Measurements from ENCODE around the gene GEMIN2.
A peak's percentile ranks its signal among the peaks of the same experiment; 100 is the strongest.
"Not testable (repeated sequence)": the region's sequence is repeated elsewhere in the genome, so short reads cannot be mapped to it uniquely, and the experiment has no call there.

The GEMIN2 gene

DNA sequence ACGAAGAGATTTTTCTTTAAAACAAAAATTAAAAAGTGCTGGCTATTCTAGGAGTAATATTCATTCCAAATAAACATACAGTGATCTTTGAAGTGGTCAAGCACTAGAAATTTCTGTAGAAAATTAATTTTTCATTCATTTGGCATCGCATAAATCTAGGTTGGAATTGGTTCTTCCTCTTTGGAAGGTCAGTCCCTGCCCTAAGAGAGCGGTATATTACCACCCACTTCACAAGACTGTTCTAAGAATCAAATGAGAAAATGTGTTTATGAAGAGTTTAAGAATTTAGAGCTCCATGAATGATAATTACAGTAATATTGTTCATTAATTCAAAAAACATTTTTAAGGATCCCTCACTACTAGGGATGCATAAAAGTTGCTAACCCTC is 444 bp upstream of the GEMIN2 start:
- DNase-seq, result no peak

DNA sequence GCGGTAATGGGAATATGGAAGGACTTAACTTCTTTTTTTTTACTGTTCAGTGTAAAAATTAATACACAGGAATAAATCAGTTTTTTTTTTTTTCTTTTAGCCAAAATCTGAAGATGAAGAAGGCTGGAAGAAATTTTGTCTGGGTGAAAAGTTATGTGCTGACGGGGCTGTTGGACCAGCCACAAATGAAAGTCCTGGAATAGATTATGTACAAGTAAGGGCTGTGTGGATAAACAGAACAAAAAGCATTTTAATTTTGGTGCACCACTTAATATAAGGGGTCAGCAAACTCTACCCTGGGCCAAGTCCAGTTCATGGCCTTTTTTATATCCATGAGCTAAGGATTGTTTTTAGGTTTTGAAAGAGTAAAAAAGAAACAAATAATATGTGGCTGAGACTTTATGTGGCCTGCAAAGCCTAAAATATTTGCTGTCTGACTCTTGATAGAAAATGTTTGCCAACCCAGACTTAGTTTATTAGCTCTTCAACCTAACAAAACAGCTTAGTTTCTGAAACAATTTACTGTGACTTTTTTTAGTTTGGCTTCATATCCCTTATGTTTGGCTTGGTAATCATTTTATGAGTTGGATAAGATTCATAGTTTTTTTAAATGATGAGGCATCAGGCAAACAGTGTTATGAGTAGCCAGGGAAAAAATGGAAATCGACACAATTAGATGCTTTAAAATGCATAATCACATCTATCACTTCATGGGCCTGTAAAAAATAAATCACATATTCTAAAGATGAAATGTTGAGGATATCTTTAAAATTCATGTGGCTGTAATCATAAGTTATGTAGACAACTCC is 8.4 kb downstream of the GEMIN2 start:
- DNase-seq, result no peak

DNA sequence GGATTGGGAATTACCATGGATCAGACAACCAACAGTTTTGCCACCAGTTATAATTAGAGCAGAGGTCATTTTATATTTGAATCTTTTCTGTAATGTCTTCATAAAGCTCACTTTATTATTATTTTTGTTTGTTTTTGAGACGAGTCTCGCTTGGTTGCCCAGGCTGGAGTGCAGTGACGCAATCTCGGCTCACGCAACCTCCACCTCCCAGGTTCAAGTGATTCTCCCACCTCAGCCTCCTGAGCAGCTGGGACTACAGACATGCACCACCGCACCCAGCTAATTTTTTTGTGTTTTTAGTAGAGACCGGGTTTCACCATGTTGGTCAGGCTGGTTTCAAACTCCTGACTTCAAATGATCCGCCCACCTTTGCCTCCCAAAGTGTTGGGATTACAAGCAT is 23.7 kb downstream of the GEMIN2 start:
- DNase-seq, result not testable (repeated sequence)

DNA sequence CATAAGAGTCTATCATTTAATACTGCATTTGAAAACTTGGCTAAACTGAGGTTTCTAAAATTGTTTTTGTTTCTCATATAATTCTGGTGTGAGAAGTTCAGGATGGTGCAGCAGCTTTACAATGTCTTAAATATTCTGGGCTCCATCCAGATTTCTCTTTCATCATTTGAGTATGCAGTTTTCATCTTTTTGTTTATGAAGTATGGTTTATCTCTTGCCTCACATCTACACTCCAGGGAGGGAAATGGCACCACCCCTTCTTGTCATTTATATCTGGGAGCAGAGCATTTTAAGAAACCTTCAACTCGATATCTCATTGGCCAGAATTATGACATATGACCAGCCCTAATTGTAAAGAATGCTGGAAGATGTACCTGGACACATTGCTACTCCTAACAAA is 24.3 kb downstream of the GEMIN2 start:
- no peak for DNase-seq

DNA sequence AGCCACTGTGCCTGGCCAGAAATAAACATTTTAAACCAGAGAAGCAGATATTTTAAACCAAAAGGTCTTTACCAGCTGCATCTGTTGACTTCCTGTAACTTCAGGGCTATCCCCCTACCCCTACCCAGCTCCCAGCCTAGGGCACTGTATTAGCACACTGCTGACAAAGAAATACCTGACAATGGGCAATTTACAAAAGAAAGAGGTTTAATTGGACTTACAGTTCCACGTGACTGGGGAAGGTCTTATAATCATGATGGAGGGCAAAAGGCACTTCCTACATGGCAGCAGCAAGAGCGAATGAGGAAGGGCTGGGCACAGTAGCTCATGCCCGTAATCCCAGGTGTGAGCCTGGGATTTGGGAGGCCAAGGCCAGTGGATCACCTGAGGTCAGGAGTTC is 26.0 kb downstream of the GEMIN2 start:
- no peak for DNase-seq

DNA sequence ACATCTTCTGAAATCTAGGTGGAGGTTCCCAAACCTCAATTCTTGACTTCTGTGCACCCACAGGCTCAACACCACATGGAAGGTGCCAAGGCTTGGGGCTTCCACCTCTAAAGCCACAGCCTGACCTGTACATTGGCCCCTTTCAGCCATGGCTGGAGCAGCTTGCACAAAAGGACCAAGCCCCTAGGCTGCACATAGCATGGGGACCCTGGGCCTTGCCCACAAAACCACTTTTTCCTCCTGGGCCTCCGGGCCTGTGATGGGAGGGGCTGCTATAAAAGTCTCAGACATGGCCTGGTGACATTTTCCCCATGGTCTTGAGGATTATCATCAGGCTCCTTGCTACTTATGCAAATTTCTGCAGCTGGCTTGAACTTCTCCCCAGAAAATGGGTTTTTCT is 27.5 kb downstream of the GEMIN2 start:
- DNase-seq, result not testable (repeated sequence)

DNA sequence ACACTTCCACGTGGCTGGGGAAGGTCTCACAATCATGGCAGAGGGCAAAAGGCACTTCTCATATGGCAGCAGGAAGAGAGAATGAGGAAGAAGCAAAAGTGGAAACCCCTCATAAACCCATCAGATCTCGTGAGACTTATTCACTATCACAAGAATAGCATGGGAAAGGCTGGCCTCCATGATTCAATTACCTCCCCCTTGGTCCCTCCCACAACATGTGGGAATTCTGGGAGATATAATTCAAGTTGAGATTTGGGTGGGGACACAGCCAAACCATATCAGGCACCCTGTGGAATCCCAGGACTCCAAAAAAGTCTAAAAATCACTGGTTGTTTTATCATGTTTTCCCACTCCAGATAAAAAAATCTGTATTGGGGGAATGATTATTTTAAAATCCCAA is 29.1 kb downstream of the GEMIN2 start:
- DNase-seq, result peak; percentile 5 to 18 (median 11)

DNA sequence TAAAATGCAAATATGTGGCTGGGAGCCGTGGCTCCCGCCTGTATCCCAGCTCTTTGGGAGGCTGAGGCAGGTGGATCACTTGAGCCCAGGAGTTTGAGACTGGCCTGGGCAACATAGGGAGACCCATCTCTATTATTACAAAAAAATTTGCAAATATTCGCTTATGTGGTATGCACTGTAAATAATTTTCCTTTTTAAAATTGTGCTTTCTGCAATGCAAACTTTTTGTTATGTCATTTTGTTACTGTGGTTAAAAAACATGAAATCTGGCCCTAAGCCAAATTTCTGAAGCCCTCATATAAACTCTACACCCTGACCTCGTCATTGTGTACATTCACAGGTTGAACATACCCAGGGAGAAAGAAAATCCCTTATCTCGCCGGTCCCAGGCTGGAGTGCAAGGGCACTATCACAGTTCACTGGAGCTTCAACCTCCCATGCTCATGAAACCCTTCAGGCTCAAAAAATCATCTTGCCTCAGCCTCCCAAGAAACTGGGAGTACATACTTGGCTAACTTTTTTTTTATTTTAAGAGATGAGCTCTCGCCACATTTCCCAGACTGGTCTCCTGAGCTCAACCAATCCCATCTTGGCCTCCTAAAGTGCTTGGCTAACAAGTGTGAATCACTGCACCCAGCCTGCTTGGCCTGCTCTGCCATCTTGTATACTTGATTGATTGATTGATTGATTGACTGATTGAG is 31.3 kb downstream of the GEMIN2 start:
- DNase-seq, result no peak

DNA sequence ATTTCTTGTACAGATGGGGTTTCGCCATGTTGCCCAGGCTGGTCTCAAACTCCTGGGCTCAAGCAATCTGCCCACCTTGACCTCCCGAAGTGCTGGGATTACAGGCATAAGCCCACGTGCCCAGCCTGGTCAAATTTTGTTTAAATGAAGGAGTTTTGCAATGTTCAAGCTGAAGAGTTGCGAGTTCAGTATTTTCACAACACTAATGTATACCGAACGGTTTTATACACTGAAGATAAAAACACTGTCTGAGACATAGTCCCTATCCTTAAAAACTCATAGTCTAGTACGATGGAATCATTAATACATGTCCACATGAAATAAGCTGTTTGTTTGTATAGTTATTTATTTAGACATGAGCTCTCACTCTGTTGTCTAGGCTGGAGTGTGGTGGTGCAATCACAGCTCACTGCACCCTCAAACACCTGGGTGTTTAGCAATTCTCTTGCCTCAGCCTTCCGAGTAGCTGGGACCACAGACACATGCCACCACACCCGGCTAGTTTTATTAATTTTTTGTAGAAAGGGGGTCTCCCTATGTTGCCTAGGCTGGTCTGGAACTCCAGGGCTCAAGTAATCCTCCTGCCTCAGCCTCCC is 40.6 kb downstream of the GEMIN2 start:
- no peak for DNase-seq

DNA sequence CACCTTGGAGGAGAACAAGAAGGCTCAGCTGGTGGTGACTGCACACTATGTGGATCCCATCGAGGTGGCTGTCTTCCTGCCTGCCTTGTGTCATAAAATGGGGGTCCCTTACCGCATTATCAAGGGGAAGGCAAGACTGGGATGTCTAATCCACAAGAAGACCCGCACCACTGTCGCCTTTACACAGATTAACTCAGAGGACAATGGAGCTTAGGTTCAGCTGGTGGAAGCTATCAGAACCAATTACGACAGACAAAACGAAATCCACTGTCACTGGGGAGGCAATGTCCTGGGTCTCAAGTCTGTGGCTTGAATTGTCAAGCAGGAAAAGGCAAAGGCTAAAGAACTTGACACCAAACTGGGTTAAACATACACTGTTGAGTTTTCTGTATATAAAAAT is 43.4 kb downstream of the GEMIN2 start:
- DNase-seq, result no peak

DNA sequence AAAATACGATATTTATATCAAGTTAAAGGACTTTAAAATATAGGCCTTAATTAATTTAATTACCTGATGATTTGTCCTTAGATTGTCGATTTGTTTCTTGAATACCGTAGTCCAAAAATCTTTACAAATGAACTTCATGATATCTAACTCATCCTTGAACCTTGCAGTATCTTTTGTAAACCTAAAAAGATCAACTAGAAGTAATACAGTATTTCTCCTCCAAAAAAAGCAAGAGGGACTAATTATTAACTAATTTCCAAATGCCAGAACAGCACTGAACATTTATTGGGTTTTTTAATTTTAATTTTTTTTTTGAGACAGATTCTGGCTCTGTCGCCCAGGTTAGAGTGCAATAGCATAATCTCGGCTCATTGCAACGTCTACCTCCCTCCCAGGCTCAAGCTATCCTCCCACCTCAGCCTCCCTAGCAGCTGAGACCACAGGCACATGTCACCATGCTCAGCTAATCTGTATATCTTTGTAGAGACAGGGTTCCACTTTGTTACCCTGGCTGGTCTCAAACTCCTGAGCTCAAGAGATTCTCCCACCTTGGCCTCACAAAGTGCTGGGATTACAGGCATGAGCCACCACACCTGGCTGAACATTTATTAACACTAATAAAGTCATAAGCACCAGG is 44.2 kb downstream of the GEMIN2 start:
- DNase-seq, result no peak

DNA sequence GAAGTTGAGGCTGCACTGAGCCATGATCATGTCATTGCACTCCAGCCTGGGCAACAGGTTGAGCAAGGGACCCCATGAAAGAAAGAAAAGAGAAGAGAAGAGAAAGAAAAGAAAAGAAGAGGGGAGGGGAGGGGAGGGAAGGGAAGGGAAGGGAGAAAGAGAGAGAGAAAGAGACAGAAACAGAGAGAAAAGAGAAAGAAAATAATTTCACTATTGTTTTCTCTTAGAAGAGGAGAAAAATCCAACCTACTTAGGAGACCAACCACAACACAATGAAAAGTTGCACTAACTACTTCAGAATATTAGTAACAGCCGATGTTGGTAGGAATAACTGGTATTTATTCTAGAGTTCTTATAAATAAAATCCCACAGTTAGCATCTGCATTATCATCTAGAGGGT is 46.4 kb downstream of the GEMIN2 start:
- DNase-seq, result no peak

DNA sequence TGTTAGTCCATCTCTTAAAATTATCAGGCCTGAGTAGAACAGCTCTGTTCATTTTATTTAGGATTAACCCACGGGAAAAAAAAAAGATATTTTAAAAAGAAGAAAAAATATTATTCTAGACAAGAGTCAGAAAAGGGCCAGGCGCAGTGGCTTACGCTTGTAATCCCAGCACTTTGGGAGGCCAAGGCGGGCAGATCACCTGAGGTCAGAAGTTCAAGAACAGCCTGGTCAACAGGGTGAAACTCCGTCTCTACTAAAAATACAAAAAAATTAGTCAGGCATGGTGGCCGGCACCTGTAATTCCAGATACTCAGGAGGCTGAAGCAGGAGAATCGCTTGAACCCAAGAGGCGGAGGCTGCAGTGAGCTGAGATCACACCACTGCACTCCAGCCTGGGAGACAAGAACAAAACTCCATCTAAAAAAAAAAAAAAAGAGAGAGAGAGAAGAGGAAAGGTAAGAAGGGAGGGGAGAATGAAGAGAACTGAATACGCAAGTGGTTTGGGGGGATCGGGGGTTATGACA is 53.7 kb downstream of the GEMIN2 start:
- DNase-seq, result not testable (repeated sequence)

DNA sequence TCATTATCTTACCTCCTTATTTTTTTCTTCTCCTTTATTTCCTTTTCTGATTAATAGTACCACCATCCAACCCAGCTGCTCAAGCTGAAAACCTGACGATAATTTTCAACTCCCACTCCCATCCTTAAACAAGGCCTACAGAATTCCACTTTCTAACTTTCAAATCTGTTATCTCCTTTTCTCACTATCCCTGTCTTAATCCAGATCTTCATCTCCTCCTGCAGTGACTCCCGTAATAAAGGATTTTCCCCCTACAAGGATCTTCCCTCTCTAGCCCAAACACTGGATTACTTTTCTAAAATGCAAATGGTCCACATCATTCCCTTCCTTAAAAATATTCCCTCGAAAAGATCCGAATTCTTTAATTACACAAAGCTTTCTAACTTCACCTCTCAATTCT is 54.5 kb downstream of the GEMIN2 start:
- DNase-seq, result no peak

DNA sequence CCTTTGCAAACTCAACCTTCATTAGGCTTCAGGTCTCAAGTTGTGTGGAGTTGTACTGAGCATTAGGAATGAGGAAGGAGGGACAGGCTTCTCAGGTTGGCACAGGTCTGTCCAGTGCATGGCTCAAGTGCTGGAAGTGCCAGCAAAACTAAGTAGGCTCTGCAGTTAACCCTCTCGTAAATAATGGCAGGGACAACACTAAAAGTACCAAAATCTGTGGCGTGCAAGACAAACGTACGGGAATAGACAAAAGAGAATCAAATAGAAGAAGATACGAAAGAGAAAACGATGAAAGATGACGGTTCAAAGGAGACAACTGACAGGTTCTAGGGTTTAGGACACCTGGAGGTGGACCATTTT is 55.4 kb downstream of the GEMIN2 start:
- DNase-seq, result peak in 2 of 3 donors; percentile 14

DNA sequence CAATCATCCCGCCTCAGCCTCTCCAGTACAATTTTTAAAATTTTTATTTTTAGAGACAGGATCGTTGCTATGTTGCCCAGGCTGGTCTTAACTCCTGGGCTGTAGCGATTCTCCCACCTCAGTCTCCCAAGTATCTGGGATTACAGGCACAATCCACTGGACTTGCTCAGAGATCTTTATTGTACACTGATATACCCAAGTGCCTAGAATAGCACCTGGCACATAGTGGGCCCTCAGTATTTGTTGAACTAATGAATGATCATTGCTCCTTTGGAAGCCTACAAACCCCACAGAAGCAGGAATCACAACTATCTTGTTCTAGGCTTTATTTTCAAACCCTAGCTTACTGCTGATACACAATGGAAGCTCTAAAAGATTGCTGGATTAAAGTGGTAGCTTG is 59.1 kb downstream of the GEMIN2 start:
- no peak for DNase-seq

DNA sequence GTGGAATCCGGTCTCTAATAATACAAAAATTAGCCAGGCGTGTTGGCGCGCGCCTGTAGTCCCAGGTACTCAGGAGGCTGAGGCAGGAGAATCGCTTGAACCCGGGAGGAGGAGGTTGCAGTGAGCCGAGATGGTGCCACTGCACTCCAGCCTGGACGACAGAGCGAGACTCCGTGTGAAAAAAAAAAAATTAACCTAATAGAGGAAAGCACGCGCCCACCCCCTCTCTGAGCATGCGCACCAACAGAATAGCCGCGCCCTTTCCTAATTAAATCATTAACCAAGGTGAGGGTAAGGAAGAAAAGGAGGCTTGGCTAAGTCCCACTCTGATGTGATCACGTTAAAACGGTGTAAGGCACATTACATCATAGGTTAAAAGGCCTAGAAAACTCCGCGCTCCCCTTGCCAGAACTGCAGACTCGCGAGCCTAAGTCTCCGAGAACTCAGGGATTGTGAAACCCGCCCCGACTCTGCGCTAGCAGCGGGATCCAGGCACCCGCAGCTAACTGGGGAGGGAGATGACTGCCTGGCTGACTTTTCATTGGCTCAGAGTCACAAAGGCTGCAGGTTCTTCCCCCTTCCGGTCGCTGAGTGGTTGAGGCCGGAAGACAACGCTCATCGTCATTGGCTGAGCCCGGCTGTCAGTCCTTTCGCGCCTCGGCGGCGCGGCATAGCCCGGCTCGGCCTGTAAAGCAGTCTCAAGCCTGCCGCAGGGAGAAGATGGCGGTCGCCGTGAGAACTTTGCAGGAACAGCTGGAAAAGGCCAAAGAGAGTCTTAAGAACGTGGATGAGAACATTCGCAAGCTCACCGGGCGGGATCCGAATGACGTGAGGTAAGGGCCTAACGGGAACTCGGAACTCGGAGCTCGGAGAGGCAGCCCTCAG is 60.7 kb downstream of the GEMIN2 start, which contains the start of gene PNN:
Gene PNN (plus strand): TSS at position 695 of the 885 bp plus-strand sequence. CDS start 26 bp downstream, at position 721.
- DNase-seq, result peak; percentile 98 to 99 (median 99)

DNA sequence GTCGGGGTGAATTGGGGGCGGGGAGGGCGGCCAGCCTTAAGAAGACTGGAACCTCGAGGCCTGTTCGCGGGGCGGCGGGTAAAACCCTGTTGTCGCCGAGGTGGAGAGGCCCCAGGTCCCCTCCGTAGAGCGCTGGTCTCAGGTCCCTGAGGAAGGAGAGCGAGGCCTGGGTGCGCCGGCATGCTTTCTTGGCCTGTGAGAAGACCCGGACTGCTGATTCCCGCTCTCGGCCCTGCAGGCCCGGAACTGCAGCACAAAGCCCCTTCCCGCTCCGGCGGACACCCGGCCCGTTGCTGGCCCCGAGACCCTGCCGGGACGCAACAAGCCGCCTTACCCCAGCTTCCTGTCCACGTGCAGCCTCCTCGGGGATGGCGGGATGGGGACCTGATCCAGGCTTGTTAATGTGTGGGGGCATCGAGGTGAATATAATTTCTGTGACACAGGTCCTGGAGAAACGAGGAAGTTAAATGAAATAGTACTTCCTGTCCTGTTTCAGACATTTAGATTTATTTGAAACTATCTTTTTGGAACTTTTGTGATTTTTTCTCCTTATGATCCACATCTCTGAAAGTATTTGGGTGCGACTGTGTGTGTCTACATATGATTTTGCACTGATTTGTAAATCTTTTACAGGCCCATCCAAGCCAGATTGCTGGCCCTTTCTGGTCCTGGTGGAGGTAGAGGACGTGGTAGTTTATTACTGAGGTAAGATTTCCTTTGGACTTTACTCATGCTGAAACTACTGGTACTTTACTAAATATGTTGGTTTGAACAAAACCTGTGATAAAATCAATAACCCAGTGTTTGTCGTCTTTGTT is 61.5 kb downstream of the GEMIN2 start:
- DNase-seq, result peak; percentile 28 to 42 (median 31)

DNA sequence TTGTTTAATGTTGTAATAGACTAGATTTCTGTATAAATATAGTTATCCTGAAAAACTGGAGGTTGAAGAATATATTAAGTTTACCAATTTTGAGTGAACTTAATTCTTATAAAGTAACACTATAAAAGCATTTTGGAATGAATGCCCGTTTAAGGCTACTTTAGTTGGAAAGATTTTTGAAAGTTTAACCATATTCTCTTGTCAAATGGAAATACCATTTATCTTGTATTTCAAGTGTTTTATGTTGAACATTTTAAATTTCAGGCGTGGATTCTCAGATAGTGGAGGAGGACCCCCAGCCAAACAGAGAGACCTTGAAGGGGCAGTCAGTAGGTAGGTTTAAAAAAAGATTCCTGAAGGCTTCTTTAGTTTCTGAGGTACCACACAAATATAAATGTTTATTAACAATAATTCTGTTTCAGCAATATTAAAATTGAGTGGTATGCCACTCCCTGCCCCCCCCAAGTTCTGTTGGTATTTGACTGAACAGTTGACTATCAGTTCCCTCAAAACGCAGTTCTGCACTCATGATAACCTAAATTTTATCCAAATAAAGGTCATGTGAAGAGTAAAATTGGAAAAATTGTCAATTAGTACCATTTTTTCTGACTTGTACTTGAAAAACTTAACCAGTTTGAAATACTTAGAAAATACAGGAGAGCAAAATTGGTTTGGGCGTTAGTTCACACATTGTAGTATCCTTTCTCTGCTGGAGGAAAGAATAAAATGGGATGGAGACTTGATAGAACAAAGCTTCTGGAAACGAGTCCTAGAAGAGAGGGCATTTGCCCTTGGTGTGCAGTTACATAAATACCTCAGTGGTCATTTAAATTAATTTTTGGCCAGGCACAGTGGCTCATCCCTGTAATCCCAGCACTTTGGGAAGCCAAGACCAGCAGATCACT is 62.4 kb downstream of the GEMIN2 start:
- DNase-seq, result no peak

DNA sequence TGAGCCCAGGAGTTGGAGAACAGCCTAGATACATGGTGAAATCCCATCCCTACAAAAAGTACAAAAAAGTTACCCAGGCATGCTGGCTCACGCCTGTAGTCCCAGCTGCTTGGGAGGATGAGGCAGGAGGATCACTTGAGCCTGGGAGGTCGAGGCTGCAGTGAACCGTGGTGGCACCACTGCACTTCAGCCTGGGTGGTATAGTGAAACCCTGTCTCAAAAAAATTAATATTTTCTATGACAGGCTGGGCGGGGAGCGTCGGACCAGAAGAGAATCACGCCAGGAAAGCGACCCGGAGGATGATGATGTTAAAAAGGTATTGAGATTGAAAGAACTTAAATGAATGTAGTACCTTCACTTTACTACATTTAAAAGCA is 63.0 kb downstream of the GEMIN2 start:
- no peak for DNase-seq

Measured in suppressor macrophage treated with lipopolysaccharide for 1 hour (primary cell).